CD4-positive, alpha-beta T cell treated with Interleukin-10 for 1 hour (primary cell): ENCODE measurements around the gene BGN.
A peak's percentile ranks its signal among the peaks of the same experiment; 100 is the strongest.

Experiments used
- DNase-seq: peaks from one replicate; pipeline ENCODE4 v3.0.0-alpha.2; 2020

BGN gene

DNA sequence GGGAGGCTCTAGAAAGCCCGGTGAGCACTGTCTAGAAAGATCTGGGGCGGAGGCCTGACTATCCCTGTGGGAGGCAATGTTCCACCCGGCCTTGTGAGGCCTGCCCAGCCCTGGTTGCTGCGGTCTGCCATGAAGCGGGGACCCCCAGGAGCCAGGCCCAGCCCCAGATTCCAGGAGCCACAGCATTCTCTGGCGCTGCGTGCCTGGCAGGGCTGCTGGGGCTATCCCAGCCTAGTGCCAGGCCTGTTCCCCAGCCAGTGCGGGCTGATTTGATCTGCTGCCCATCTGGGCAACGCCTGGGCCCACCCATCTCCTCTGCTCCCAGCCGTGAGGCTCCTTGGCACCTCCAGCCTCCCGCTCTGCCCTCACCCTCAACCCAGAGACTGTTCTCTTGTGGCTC, 42.3 kb downstream of the BGN start:
- DNase-seq = no peak

DNA sequence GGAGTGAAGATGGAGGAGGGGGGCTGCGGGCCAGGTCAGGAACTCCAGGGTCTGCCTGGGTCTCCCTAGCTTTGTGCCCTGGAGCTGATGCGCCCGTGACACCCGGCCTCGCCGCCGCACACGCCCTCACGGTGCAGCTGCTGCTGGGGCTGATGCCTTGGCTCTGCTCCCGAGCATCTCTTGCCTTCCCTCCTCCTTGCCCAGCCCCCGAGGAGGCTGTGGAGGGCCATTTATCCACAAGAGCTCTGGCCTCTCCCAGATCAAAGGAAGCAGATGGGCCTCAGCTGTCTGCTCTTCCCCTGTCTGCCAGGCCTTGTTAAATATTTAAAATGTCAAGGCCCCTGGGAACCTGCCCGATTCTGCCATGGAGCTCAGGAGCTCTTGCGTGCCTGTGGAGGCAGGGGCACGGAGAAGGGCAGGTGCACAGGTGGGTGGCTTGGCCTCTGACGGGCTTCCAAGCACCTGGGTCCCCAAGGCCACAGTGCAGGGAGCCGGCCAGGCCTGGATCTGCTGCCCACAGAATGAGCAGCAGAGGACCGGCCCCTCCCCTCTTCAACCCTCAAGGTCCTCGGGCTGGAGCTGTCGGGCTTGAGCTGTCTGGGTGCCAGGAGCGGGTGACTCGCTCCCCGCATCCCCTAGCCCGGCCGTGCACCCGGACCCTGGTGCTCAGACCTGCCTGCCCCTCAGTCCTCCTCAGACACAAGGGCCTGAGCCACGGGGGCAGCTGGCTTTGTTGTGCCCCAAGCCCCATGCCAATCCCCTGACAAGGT, 42.9 kb downstream of the BGN start:
- DNase-seq = no peak

DNA sequence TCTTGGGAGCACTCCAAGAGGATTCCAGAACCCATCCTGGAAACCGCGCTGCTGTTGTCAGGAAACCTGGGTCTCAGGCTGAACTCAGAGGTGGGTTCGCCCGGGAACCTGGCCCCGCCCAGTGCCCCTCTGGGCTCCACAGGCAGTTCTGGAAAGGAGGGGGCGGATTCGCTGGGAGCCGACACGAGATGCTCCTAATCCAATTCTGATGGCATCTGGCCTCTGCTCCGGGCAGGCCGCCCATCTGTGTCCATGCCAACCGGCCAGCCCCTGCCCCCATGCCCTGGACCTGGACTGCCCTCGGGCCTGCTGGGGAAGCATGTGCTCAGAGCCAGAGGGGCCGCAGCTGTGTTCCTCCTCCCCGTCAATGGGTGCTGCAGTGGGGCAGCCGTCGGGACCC, 43.6 kb downstream of the BGN start:
- DNase-seq = no peak

DNA sequence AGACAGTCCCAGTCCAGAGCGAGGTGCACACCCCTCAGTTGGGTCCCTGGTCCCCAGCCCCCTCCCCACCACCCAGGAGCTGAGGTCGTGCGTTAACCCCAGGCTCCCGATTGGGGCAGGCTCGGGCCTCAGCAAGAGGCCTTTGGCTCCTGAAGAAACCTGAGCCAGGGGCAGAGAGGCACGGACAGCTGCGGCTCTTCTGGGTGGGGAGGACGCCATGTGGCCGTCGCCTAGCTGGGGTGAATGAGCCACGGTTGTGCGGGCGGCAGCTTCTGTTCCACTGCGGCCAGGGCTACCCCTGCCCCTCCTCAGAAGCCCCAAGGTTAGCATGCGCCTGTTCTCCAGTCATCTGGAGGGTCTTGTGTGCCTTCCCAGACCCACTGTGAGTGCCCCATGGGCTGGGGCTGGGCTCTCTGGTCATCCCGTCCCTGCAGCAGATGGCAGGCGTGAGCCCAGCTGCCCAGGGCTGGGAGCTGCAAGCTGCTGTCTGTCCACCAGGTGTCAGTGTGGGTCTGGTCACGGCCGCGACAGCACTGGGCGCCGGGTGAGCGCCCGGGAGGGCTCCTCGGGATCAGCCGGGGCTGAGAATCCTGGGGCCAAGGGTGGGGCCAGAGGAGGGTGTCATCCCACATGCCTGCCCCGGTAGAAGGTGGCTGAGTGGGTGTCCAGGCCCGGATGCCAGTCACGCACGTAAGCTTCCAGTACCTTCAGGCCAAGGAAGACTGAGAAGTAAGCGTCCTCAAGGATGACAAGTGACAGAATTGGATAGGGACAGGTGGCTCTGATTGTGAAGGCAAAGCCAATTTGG, 44.6 kb downstream of the BGN start:
- DNase-seq = peak; percentile 58

DNA sequence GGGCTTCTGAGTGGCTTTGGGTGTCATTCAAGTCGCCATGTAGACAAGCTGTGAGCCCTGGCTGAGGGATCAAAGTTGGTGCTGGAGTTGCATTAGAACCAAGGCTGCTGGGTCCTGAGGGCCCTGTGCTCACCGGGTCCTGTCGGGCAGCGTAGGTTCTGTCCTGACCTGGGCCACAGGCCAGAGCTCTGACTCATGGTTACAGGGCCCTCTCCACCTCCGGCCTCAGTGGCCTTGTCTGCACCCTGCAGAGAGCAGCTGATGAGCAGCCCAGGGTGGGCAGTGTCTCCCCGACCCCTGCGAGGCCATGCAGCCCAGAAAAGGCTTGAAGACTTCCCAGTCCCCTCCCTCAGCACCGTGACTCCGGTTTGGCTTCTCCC, 45.2 kb downstream of the BGN start:
- no peak for DNase-seq

DNA sequence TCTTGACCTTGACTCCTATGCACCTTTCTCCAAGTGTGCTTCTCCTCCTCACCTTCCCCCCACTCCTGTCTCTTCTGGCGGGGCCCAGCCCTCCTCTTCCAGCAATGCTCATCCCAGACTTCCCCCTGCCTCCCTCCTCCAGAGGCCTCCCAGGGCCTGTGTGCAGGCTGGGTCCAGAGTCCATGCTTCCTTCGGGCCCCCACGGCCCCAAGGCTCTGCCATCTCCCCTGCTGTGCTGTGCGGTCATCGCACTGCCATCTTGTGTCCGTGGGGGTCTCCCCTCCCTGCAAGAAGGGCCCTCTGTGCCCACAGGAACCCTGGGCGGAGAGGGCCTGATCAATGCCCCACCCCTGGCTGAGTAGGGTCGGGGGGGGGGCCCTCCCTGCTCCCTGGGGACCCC, 49.9 kb downstream of the BGN start:
- no peak for DNase-seq

DNA sequence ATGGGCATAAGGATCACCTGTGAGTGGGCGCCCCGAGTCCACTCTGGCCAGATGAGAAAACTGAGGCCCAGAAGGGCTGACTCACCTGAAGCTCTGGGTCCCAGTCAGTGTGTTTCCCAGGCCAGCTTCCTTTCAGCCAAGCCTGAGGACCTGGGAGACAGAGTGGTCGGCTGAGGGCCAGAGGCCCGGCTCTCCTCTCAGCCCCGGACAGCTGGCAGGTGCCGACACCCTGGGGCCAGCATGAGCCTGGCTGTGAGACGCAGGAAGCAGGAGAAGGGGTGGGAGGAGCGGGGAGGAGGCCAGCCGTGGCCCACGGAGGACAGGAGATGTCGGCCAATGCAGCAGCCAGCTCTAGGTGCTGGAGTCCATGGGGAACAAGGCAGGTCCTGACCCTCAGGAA, 51.6 kb downstream of the BGN start:
- no peak for DNase-seq

DNA sequence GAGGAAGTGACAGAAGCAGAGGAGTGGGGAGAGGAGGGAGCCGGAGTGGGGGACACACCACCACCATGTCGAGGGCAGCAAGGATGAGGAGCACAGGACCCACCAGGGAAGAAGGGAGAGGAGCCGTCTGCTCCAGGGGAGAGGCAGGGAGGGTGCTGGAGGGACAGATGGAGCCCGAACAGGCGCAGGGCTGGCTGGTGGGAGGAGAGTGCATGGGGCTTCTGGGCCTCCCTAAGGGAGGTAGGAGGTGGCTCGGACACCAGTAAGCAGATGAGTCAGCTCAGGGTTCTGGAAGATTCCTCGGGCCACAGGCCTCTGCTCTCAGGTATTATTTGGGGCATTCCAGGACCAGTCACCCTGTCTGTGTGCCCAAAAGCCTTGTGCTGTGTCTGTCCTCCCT, 52.4 kb downstream of the BGN start:
- DNase-seq = no peak

DNA sequence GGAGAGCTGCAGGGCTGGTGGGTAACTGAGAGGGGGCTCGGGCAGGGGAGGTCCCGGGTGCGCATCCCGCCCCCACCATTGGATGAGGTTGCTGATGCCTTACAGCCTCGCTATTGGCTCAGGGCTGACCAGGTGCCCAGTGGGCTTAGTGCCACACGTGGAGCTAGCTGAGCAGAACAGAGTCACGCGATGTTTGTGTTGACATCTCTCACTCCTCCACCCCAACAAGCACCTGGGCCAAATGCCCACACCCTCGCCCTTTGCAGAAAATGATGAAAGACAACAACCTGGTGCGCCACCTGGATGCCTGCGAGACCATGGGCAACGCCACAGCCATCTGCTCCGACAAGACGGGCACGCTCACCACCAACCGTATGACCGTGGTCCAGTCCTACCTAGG, 54.5 kb downstream of the BGN start:
- DNase-seq = no peak

DNA sequence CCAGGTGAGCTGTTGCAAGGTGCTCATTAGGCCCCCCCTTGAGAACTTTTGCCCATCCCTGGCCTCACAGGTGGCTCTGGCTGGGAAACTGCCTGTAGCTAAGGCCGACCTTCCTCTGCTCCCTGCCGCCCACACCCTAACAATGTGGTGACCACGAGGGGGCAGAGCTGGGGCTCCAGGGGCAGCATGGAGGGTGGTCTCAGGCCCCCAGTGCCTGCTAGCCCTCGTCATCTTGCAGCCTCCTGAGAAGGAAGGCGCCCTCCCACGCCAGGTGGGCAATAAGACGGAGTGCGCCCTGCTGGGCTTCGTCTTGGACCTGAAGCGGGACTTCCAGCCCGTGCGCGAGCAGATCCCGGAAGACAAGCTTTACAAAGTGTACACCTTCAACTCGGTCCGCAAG, 55.0 kb downstream of the BGN start:
- no peak for DNase-seq

DNA sequence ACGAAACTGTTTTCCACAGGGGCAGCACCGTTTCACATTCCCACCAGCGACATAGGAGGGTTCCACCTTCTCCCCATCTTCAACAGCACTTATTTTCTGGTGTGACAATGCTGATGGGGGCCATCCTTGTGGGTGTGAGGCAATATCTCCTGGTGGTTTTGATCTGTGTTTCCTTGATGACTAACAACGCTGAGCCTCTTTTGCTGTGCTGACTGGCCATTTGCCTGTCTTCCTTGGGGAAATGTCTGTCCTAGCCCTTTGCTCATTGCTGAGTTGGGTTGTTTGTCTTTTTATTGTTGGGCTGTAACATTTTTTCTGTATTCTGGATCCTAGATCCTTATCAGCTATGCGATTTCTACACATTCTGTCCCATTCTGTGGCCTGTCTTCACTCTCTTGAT, 56.4 kb downstream of the BGN start:
- no peak for DNase-seq

DNA sequence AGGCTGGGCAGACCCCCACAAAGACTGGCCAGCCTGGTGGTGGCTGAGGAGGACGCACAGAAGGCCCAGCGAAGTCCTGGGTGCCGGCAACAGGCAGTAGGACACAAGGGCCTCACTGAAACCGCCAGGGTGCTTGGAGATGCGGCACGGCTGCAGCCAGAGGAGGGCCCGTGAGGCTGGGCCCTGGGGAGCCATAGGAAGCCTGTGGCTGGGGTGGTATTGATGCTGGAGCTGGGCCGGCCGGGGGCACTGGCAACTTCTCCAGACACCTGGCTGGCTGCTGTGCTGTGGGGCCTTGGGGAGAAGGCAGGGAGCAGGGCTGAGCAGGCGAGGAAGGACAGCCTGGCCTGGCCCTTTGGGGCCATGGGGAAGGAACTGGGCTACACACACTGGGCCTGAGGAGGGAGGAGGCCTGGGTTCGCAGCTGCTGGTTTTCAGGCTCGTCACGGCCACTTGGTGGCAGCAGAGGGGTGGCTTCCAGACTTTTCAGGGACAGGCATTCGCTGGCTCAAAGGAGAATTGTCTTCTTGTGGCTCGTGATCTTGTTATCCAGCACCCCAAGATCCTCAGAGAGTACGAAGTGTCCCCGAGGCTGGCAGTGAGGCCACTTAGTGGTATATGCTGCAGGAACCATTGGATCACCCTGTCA, 59.9 kb downstream of the BGN start:
- peak; percentile 61 for DNase-seq

DNA sequence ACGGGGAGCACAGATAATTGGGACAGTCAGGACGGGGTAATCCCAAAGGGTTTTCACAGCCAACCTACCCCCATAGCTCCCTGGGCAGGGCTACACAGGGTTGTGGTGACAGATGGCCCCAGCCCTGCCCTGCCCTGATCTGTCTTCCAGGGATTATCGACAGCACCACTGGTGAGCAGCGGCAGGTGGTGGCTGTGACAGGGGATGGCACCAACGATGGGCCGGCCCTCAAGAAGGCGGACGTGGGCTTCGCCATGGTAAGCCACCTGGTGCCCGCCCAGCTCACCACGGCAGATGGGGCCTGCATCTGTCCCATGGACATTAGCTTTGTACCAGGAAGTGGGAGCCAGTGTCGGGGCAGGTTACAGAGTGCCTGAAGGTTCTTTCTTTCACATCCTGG, 62.0 kb downstream of the BGN start:
- DNase-seq = no peak

DNA sequence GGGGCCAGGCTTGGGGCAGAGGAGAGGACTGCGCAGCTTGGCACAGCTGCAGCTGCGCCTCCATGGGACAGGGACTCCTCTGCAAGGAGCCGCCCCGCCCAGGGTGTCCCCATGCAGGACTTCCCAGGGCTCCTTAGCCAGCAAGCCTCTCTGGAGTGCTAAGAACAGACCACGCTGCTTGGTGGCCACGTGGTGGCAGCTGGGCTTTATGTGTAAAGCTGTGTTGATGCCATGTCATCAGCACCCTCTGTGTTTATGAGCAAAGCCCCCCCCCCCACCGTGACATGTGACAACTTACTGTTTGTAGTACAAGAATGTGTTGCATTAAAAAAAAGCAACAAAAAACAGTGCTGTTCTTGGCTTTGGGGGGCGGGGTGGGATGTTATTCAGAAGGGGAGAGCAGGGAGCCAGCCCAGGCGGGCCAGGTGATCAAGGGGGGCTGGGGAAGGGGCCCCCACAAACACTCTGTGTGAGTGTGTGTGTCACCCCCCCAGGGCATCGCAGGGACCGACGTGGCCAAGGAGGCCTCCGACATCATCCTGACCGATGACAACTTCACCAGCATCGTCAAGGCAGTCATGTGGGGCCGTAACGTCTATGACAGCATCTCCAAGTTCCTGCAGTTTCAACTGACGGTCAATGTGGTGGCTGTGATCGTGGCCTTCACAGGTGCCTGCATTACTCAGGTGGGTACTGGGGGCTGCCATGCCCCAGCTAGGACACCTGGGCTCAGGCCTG, 63.0 kb downstream of the BGN start:
- no peak for DNase-seq
